Adipocyte (in vitro differentiated cells): ENCODE data around the gene FCHSD1.

Source experiments
- DNase-seq: peaks from one replicate; pipeline ENCODE4 v3.0.0-alpha.2; 2015; ENCODE audit warnings: low read depth
- H3K27me3 ChIP-seq: replicated peaks from 2 replicates; pipeline ENCODE4 v1.7.0; 2013; ENCODE audit warnings: mild to moderate bottlenecking, low read length, moderate library complexity; ENCODE audit not compliant: control insufficient read depth, insufficient read depth
- H3K36me3 ChIP-seq: 2 replicates; pipeline ENCODE4 v1.7.0; 2013; ENCODE audit warnings: low read length, mild to moderate bottlenecking, moderate library complexity; ENCODE audit not compliant: control insufficient read depth, insufficient read depth, severe bottlenecking
- H3K4me1 ChIP-seq: 2 replicates; pipeline ENCODE4 v1.7.0; 2013; ENCODE audit warnings: mild to moderate bottlenecking, low read length, moderate library complexity; ENCODE audit not compliant: control insufficient read depth, insufficient read depth
- H3K4me3 ChIP-seq: 2 replicates; pipeline ENCODE4 v1.7.0; 2013; ENCODE audit warnings: mild to moderate bottlenecking, low read length, moderate library complexity
- H3K9ac ChIP-seq: 2 replicates; pipeline ENCODE4 v1.7.0; 2013; ENCODE audit warnings: mild to moderate bottlenecking, low read length, moderate library complexity
- H3K9me3 ChIP-seq: 2 replicates; pipeline ENCODE4 v1.7.0; 2013; ENCODE audit warnings: mild to moderate bottlenecking, low read length, moderate library complexity; ENCODE audit not compliant: control insufficient read depth

Gene FCHSD1

GRCh38 chr5:141650851-141651727 lies at the start of gene FCHSD1:
TSS of gene FCHSD1 (minus strand) at chr5:141651418. CDS start at chr5:141651368, 50 bp downstream.
- peak within 1 kb of the TSS; percentile 86 for H3K4me3 ChIP-seq
- no peaks in the 10 kb centered on the region for H3K9me3 ChIP-seq
- H3K9ac ChIP-seq = peak within 1 kb of the TSS; percentile 83
- peak; percentile 94 for DNase-seq
- H3K27me3 ChIP-seq = no peaks in the 10 kb centered on the region
- peaks cover 10% of the 10 kb centered on the region for H3K36me3 ChIP-seq
- H3K4me1 ChIP-seq = peaks cover 13% of the 10 kb centered on the region

GRCh38 chr5:141697586-141697985 lies 46.4 kb upstream of the FCHSD1 start:
- DNase-seq = no peak
- Histone ChIP-seq H3K27me3 (peaks cover 48% of the 10 kb centered on the region), H3K4me3 (no peak overlapping the region), H3K9ac (no peak overlapping the region), H3K36me3 (no peaks in the 10 kb centered on the region), H3K4me1 (peaks cover 8% of the 10 kb centered on the region), H3K9me3 (no peaks in the 10 kb centered on the region)

- Histone ChIP-seq H3K4me3 (no peak overlapping the region), H3K36me3 (no peaks in the 10 kb centered on the region), H3K4me1 (peaks cover 3% of the 10 kb centered on the region), H3K9me3 (no peaks in the 10 kb centered on the region), H3K27me3 (peaks cover 42% of the 10 kb centered on the region), H3K9ac (no peak overlapping the region)
- DNase-seq = no peak
These were observed 45.2 kb upstream of the FCHSD1 start for GRCh38 chr5:141696431-141696830.

GRCh38 chr5:141695627-141696215 lies 44.5 kb upstream of the FCHSD1 start:
- peaks cover 3% of the 10 kb centered on the region for H3K4me1 ChIP-seq
- no peaks in the 10 kb centered on the region for H3K9me3 ChIP-seq
- H3K9ac ChIP-seq = no peak overlapping the region
- no peak for DNase-seq
- H3K4me3 ChIP-seq = no peak overlapping the region
- H3K36me3 ChIP-seq = no peaks in the 10 kb centered on the region
- peaks cover 42% of the 10 kb centered on the region for H3K27me3 ChIP-seq

GRCh38 chr5:141694479-141694878 lies 43.3 kb upstream of the FCHSD1 start:
- Histone ChIP-seq H3K27me3 (peaks cover 42% of the 10 kb centered on the region), H3K4me3 (no peak overlapping the region), H3K9ac (no peak overlapping the region), H3K36me3 (no peaks in the 10 kb centered on the region), H3K4me1 (peaks cover 3% of the 10 kb centered on the region), H3K9me3 (no peaks in the 10 kb centered on the region)
- no peak for DNase-seq

- no peak overlapping the region for H3K9ac ChIP-seq
- no peaks in the 10 kb centered on the region for H3K36me3 ChIP-seq
- H3K4me1 ChIP-seq = peaks cover 3% of the 10 kb centered on the region
- no peak for DNase-seq
- H3K27me3 ChIP-seq = peaks cover 47% of the 10 kb centered on the region
- no peaks in the 10 kb centered on the region for H3K9me3 ChIP-seq
- H3K4me3 ChIP-seq = no peak overlapping the region
These were observed 41.9 kb upstream of the FCHSD1 start for GRCh38 chr5:141692919-141693725.

GRCh38 chr5:141692533-141692888 lies 41.3 kb upstream of the FCHSD1 start:
- H3K9ac ChIP-seq = peak overlapping the region; percentile 27
- peaks cover 3% of the 10 kb centered on the region for H3K4me1 ChIP-seq
- DNase-seq = no peak
- H3K9me3 ChIP-seq = no peaks in the 10 kb centered on the region
- H3K4me3 ChIP-seq = peak overlapping the region; percentile 76
- H3K27me3 ChIP-seq = peaks cover 44% of the 10 kb centered on the region
- H3K36me3 ChIP-seq = no peaks in the 10 kb centered on the region

GRCh38 chr5:141691867-141692532 lies 40.8 kb upstream of the FCHSD1 start:
- Histone ChIP-seq H3K36me3 (no peaks in the 10 kb centered on the region), H3K9ac (peak overlapping the region; percentile 27), H3K27me3 (peaks cover 39% of the 10 kb centered on the region), H3K4me3 (peak overlapping the region; percentile 76), H3K4me1 (peaks cover 3% of the 10 kb centered on the region), H3K9me3 (no peaks in the 10 kb centered on the region)
- DNase-seq = peak; percentile 91

GRCh38 chr5:141691286-141691866 lies 40.2 kb upstream of the FCHSD1 start:
- no peaks in the 10 kb centered on the region for H3K36me3 ChIP-seq
- peaks cover 3% of the 10 kb centered on the region for H3K4me1 ChIP-seq
- no peak for DNase-seq
- H3K4me3 ChIP-seq = no peak overlapping the region
- H3K9ac ChIP-seq = no peak overlapping the region
- H3K9me3 ChIP-seq = no peaks in the 10 kb centered on the region
- peaks cover 33% of the 10 kb centered on the region for H3K27me3 ChIP-seq

- no peak for DNase-seq
- Histone ChIP-seq H3K4me3 (no peak overlapping the region), H3K9ac (no peak overlapping the region), H3K4me1 (peaks cover 4% of the 10 kb centered on the region), H3K36me3 (no peaks in the 10 kb centered on the region), H3K27me3 (peaks cover 31% of the 10 kb centered on the region), H3K9me3 (no peaks in the 10 kb centered on the region)
These were observed 35.6 kb upstream of the FCHSD1 start for GRCh38 chr5:141686648-141687416.
